GM23338 (cell line): ENCODE data around the gene CYS1. TPM values are rescaled to one million over a fixed set of nuclear protein-coding genes. Genes with fewer than 3 reads are reported as not detected.

Experiments used
- ATAC-seq: fragments of 200-7000 bp; cut with Tn5 transposase; 3 replicates; pipeline ENCODE4 v1.9.1; 2020
- DNase-seq: peaks from one replicate; pipeline ENCODE4 v3.0.0-alpha.2; 2015; ENCODE audit warnings: low spot score
- H2AFZ ChIP-seq: fragments of 200-600 bp; sonication (generic); 2 replicates; pipeline ENCODE4 v1.8.0; 2016; ENCODE audit warnings: antibody characterized with exemption, mild to moderate bottlenecking, moderate library complexity
- H3F3A ChIP-seq: fragments of 200-600 bp; sonication (generic); replicated peaks from 2 replicates; pipeline ENCODE4 v1.8.0; 2017; ENCODE audit warnings: antibody characterized with exemption, mixed run types, low read depth
- H3K27ac ChIP-seq: fragments of 200-600 bp; sonication (generic); 2 replicates; pipeline ENCODE4 v1.6.1; 2016; ENCODE audit warnings: low read depth
- H3K27me3 ChIP-seq: fragments of 200-600 bp; sonication (generic); 2 replicates; pipeline ENCODE4 v1.8.0; 2016; ENCODE audit warnings: mild to moderate bottlenecking, mixed run types, moderate library complexity; ENCODE audit not compliant: insufficient read depth
- H3K36me3 ChIP-seq: fragments of 200-600 bp; sonication (generic); 2 replicates; pipeline ENCODE4 v1.8.0; 2016; ENCODE audit warnings: mild to moderate bottlenecking; ENCODE audit not compliant: insufficient read depth
- H3K4me1 ChIP-seq: fragments of 200-600 bp; sonication (generic); 2 replicates; pipeline ENCODE4 v1.8.0; 2016; ENCODE audit warnings: mild to moderate bottlenecking, moderate library complexity; ENCODE audit not compliant: insufficient read depth
- H3K4me2 ChIP-seq: fragments of 200-600 bp; sonication (generic); 2 replicates; pipeline ENCODE4 v1.7.1; 2017; ENCODE audit warnings: mixed run types
- H3K4me3 ChIP-seq: fragments of 200-600 bp; sonication (generic); 2 replicates; pipeline ENCODE4 v1.6.1; 2016; ENCODE audit warnings: mixed run types
- H3K79me2 ChIP-seq: fragments of 200-600 bp; sonication (generic); replicated peaks from 2 replicates; pipeline ENCODE4 v1.8.0; 2017; ENCODE audit warnings: mild to moderate bottlenecking; ENCODE audit not compliant: insufficient read depth
- H3K9me2 ChIP-seq: fragments of 200-600 bp; sonication (generic); 2 replicates; pipeline ENCODE4 v1.8.0; 2017; ENCODE audit not compliant: insufficient read depth
- H4K20me1 ChIP-seq: fragments of 200-600 bp; sonication (generic); replicated peaks from 2 replicates; pipeline ENCODE4 v1.8.0; 2017; ENCODE audit warnings: mild to moderate bottlenecking; ENCODE audit not compliant: insufficient read depth
- H3K27ac Mint-ChIP-seq: 2 replicates; pipeline ENCODE4 v1.8.0; 2020; ENCODE audit warnings: inconsistent platforms, mild to moderate bottlenecking, moderate library complexity, mixed read lengths
- H3K27me3 Mint-ChIP-seq: 3 replicates; pipeline ENCODE4 v1.8.0; 2022; ENCODE audit warnings: low read depth, mild to moderate bottlenecking, moderate library complexity, mixed read lengths, inconsistent platforms; ENCODE audit not compliant: insufficient read depth, poor library complexity
- H3K36me3 Mint-ChIP-seq: 3 replicates; pipeline ENCODE4 v1.8.0; 2021; ENCODE audit warnings: low read depth, mild to moderate bottlenecking, inconsistent platforms, moderate library complexity, mixed read lengths
- H3K4me1 Mint-ChIP-seq: 3 replicates; pipeline ENCODE4 v1.8.0; 2020; ENCODE audit warnings: mild to moderate bottlenecking, inconsistent platforms, mixed read lengths
- H3K4me3 Mint-ChIP-seq: 3 replicates; pipeline ENCODE4 v1.8.0; 2021; ENCODE audit warnings: moderate library complexity, mild to moderate bottlenecking, inconsistent platforms, mixed read lengths
- H3K9me3 Mint-ChIP-seq: 3 replicates; pipeline ENCODE4 v1.8.0; 2020; ENCODE audit warnings: moderate library complexity, mild to moderate bottlenecking, inconsistent platforms, mixed read lengths
- CREB1 ChIP-seq: fragments of 250-450 bp; sonication (Bioruptor Pico); IDR thresholded peaks from 2 replicates; pipeline ENCODE4 v1.5.0; 2020; ENCODE audit warnings: low read depth, mild to moderate bottlenecking, moderate library complexity
- EZH2 ChIP-seq: fragments of 200-600 bp; sonication (generic); IDR thresholded peaks from one replicate; pipeline ENCODE4 v1.8.0; 2017; ENCODE audit warnings: antibody characterized with exemption, mild to moderate bottlenecking, low read depth; ENCODE audit not compliant: unreplicated experiment
- EZH2phosphoT487 ChIP-seq: fragments of 200-600 bp; sonication (generic); IDR thresholded peaks from one replicate; pipeline ENCODE4 v1.8.1; 2018; ENCODE audit warnings: antibody characterized with exemption; ENCODE audit not compliant: unreplicated experiment
- JUNB ChIP-seq: IDR thresholded peaks from one replicate; pipeline ENCODE4 v1.6.1; 2016; ENCODE audit warnings: antibody characterized with exemption; ENCODE audit not compliant: unreplicated experiment
- NANOG ChIP-seq: IDR thresholded peaks from 2 replicates; pipeline ENCODE4 v1.6.1; 2016; ENCODE audit warnings: antibody characterized with exemption, borderline replicate concordance
- POLR2AphosphoS5 ChIP-seq: IDR thresholded peaks from 2 replicates; pipeline ENCODE4 v1.6.1; 2016; ENCODE audit warnings: antibody characterized with exemption, low read depth
- STAT1 ChIP-seq: IDR thresholded peaks from one replicate; pipeline ENCODE4 v1.6.1; 2016; ENCODE audit warnings: antibody characterized with exemption; ENCODE audit not compliant: unreplicated experiment
- ZNF114 ChIP-seq: fragments of 250-450 bp; sonication (Bioruptor Pico); IDR thresholded peaks from 2 replicates; pipeline ENCODE4 v1.5.0; 2020; ENCODE audit warnings: mild to moderate bottlenecking, moderate library complexity
- ZNF331 ChIP-seq: fragments of 250-450 bp; sonication (Bioruptor Pico); IDR thresholded peaks from 2 replicates; pipeline ENCODE4 v1.5.0; 2020; ENCODE audit warnings: low read depth, mild to moderate bottlenecking, moderate library complexity
- polyA plus RNA-seq: library from polyadenylated mRNA; unstranded; fragments of >200 nt; fragmentation: Nextera tagmentation; extraction: Ambion mirVana; gene quantifications from 2 replicates; pipeline ENCODE4 v1.2.1, GENCODE V29; 2016
- total RNA-seq: library from RNA; depleted of rRNA; stranded (reverse); fragments of >200 nt; shearing (Covaris generic); gene quantifications from 2 replicates; pipeline ENCODE4 v1.2.3, GENCODE V29; 2014
- TF ChIP-seq, protein P1 (sequence below): IDR thresholded peaks from one replicate; pipeline ENCODE4 v1.6.1; 2018; ENCODE audit warnings: antibody characterized with exemption; ENCODE audit not compliant: unreplicated experiment
- TF ChIP-seq, protein P2 (sequence below): fragments of 250-450 bp; sonication (Bioruptor Pico); IDR thresholded peaks from 2 replicates; pipeline ENCODE4 v1.5.0; 2020; ENCODE audit warnings: mild to moderate bottlenecking, moderate library complexity
- TF ChIP-seq, protein P3 (sequence below), 2 experiments: fragments of 200-600 bp in 1 of 2; sonication (generic) in 1 of 2; conservative IDR thresholded peaks; 2 replicates each; pipeline versions ENCODE4 v1.5.1 to v1.6.1; 2016 to 2017; ENCODE audit warnings: antibody characterized with exemption in 2 of 2, low read depth in 2 of 2, mild to moderate bottlenecking in 2 of 2, moderate library complexity in 1 of 2
- TF ChIP-seq, protein P4 (sequence below): IDR thresholded peaks from 2 replicates; pipeline ENCODE4 v1.6.1; 2016; ENCODE audit warnings: antibody characterized with exemption

Gene CYS1
- total and polyA plus RNA-seq, 2 experiments from 2014 or later: 0.31 to 0.32 TPM

DNA sequence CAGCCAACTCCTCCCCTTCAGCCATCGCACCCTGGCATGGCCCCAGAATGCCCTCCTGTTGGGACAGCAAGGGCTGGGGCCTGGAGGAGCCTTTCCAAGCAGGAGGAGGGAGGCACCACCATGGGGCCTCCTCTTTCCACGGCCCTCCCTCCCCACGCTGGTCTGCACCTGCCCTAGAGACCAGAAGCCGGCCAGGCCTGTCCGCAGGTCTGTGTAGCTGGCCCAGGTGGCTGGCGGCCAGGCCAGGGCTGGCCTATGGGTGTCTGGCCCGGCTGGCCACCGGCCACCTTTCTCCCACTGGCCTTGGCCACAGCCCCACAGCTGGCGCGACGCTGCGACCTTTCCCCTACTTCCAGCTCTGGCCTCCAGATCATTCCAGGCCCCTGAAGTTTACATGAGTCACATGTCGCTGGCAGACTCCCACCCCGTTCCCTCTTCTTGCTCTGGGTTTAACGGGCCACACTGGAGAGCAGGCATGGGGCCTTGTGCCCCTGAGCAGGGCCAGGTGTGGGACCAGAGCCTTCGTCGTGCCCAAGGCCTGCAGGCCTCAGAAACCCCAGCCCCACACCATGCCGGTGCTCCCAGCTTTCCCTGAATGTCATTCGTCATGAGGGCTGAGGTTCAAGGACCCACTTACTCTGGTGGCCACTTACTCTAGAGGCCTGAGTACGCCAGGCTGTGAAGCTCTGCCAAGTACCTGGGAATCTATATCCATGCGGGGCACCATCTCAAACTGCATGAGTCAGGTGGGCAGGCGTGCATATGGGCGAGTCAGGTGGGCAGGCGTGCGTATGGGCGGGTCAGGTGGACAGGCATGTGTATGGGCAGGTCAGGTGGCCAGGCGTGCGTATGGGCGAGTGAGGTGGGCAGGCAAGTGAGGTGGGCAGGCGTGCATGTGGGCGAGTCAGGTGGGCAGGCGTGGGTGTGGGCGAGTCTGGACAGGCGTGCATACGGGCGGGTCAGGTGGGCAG, 70.1 kb downstream of the CYS1 start:
- Mint-ChIP-seq H3K36me3 (no peaks in the 10 kb centered on the region), H3K9me3 (peaks cover 6% of the 10 kb centered on the region; the same call in 1 of the 3 replicates), H3K27me3 (peaks cover 12% of the 10 kb centered on the region), H3K4me3 (no peak overlapping the region), H3K4me1 (peaks cover 3% of the 10 kb centered on the region; the same call in 1 of the 3 replicates), H3K27ac (no peak overlapping the region)
- no peaks in the 10 kb centered on the region for H3K36me3 ChIP-seq
- H4K20me1 ChIP-seq: no peaks in the 10 kb centered on the region
- TF ChIP-seq EZH2phosphoT487: no peak
- TF ChIP-seq CREB1 (CRISPR knock-in tag): no peak
- TF ChIP-seq, protein P1, sequence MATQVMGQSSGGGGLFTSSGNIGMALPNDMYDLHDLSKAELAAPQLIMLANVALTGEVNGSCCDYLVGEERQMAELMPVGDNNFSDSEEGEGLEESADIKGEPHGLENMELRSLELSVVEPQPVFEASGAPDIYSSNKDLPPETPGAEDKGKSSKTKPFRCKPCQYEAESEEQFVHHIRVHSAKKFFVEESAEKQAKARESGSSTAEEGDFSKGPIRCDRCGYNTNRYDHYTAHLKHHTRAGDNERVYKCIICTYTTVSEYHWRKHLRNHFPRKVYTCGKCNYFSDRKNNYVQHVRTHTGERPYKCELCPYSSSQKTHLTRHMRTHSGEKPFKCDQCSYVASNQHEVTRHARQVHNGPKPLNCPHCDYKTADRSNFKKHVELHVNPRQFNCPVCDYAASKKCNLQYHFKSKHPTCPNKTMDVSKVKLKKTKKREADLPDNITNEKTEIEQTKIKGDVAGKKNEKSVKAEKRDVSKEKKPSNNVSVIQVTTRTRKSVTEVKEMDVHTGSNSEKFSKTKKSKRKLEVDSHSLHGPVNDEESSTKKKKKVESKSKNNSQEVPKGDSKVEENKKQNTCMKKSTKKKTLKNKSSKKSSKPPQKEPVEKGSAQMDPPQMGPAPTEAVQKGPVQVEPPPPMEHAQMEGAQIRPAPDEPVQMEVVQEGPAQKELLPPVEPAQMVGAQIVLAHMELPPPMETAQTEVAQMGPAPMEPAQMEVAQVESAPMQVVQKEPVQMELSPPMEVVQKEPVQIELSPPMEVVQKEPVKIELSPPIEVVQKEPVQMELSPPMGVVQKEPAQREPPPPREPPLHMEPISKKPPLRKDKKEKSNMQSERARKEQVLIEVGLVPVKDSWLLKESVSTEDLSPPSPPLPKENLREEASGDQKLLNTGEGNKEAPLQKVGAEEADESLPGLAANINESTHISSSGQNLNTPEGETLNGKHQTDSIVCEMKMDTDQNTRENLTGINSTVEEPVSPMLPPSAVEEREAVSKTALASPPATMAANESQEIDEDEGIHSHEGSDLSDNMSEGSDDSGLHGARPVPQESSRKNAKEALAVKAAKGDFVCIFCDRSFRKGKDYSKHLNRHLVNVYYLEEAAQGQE: no peak
- TF ChIP-seq, protein P2, sequence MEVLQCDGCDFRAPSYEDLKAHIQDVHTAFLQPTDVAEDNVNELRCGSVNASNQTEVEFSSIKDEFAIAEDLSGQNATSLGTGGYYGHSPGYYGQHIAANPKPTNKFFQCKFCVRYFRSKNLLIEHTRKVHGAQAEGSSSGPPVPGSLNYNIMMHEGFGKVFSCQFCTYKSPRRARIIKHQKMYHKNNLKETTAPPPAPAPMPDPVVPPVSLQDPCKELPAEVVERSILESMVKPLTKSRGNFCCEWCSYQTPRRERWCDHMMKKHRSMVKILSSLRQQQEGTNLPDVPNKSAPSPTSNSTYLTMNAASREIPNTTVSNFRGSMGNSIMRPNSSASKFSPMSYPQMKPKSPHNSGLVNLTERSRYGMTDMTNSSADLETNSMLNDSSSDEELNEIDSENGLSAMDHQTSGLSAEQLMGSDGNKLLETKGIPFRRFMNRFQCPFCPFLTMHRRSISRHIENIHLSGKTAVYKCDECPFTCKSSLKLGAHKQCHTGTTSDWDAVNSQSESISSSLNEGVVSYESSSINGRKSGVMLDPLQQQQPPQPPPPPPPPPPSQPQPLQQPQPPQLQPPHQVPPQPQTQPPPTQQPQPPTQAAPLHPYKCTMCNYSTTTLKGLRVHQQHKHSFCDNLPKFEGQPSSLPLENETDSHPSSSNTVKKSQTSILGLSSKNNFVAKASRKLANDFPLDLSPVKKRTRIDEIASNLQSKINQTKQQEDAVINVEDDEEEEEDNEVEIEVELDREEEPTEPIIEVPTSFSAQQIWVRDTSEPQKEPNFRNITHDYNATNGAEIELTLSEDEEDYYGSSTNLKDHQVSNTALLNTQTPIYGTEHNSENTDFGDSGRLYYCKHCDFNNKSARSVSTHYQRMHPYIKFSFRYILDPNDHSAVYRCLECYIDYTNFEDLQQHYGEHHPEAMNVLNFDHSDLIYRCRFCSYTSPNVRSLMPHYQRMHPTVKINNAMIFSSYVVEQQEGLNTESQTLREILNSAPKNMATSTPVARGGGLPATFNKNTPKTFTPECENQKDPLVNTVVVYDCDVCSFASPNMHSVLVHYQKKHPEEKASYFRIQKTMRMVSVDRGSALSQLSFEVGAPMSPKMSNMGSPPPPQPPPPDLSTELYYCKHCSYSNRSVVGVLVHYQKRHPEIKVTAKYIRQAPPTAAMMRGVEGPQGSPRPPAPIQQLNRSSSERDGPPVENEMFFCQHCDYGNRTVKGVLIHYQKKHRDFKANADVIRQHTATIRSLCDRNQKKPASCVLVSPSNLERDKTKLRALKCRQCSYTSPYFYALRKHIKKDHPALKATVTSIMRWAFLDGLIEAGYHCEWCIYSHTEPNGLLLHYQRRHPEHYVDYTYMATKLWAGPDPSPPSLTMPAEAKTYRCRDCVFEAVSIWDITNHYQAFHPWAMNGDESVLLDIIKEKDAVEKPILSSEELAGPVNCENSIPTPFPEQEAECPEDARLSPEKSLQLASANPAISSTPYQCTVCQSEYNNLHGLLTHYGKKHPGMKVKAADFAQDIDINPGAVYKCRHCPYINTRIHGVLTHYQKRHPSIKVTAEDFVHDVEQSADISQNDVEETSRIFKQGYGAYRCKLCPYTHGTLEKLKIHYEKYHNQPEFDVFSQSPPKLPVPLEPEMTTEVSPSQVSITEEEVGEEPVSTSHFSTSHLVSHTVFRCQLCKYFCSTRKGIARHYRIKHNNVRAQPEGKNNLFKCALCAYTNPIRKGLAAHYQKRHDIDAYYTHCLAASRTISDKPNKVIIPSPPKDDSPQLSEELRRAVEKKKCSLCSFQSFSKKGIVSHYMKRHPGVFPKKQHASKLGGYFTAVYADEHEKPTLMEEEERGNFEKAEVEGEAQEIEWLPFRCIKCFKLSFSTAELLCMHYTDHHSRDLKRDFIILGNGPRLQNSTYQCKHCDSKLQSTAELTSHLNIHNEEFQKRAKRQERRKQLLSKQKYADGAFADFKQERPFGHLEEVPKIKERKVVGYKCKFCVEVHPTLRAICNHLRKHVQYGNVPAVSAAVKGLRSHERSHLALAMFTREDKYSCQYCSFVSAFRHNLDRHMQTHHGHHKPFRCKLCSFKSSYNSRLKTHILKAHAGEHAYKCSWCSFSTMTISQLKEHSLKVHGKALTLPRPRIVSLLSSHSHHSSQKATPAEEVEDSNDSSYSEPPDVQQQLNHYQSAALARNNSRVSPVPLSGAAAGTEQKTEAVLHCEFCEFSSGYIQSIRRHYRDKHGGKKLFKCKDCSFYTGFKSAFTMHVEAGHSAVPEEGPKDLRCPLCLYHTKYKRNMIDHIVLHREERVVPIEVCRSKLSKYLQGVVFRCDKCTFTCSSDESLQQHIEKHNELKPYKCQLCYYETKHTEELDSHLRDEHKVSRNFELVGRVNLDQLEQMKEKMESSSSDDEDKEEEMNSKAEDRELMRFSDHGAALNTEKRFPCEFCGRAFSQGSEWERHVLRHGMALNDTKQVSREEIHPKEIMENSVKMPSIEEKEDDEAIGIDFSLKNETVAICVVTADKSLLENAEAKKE (CRISPR knock-in tag): no peak
- no peak for TF ChIP-seq NANOG
- TF ChIP-seq, protein P3, sequence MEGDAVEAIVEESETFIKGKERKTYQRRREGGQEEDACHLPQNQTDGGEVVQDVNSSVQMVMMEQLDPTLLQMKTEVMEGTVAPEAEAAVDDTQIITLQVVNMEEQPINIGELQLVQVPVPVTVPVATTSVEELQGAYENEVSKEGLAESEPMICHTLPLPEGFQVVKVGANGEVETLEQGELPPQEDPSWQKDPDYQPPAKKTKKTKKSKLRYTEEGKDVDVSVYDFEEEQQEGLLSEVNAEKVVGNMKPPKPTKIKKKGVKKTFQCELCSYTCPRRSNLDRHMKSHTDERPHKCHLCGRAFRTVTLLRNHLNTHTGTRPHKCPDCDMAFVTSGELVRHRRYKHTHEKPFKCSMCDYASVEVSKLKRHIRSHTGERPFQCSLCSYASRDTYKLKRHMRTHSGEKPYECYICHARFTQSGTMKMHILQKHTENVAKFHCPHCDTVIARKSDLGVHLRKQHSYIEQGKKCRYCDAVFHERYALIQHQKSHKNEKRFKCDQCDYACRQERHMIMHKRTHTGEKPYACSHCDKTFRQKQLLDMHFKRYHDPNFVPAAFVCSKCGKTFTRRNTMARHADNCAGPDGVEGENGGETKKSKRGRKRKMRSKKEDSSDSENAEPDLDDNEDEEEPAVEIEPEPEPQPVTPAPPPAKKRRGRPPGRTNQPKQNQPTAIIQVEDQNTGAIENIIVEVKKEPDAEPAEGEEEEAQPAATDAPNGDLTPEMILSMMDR (conservative IDR thresholded peaks at IDR 0.05; ENCODE audit: low read depth in 2 of 2): no peak
- no peak for TF ChIP-seq POLR2AphosphoS5
- TF ChIP-seq, protein P4, sequence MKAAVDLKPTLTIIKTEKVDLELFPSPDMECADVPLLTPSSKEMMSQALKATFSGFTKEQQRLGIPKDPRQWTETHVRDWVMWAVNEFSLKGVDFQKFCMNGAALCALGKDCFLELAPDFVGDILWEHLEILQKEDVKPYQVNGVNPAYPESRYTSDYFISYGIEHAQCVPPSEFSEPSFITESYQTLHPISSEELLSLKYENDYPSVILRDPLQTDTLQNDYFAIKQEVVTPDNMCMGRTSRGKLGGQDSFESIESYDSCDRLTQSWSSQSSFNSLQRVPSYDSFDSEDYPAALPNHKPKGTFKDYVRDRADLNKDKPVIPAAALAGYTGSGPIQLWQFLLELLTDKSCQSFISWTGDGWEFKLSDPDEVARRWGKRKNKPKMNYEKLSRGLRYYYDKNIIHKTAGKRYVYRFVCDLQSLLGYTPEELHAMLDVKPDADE: no peak
- no peak for TF ChIP-seq EZH2
- no peak for TF ChIP-seq STAT1
- TF ChIP-seq ZNF114: no peak
- no peak for TF ChIP-seq ZNF331 (CRISPR knock-in tag)
- TF ChIP-seq JUNB: no peak
- H3K4me2 ChIP-seq: no peak overlapping the region
- no peak overlapping the region for H2AFZ ChIP-seq
- H3K27ac ChIP-seq: no peak overlapping the region
- DNase-seq (no peak), ATAC-seq (no peak)
- no peaks in the 10 kb centered on the region for H3K79me2 ChIP-seq
- H3F3A ChIP-seq: no peaks in the 10 kb centered on the region
- H3K4me3 ChIP-seq: no peak overlapping the region
- H3K27me3 ChIP-seq: no peaks in the 10 kb centered on the region
- no peaks in the 10 kb centered on the region for H3K4me1 ChIP-seq
- H3K9me2 ChIP-seq: no peaks in the 10 kb centered on the region
